GM06990 (cell line): ENCODE measurements around the gene SUMO3.

Source experiments
- DNase-seq: peaks from one replicate; pipeline ENCODE4 v3.0.0-alpha.2; 2011; ENCODE audit not compliant: insufficient read length; ENCODE audit errors: extremely low read depth
- H3K27me3 ChIP-seq: replicated peaks from 2 replicates; pipeline ENCODE4 v1.6.0; 2011; ENCODE audit warnings: low read length; ENCODE audit not compliant: control insufficient read depth, insufficient read depth
- H3K36me3 ChIP-seq: 2 replicates; pipeline ENCODE4 v1.5.1; 2011; ENCODE audit warnings: low read length; ENCODE audit not compliant: control insufficient read depth, insufficient read depth
- H3K4me3 ChIP-seq: replicated peaks from 2 replicates; pipeline ENCODE4 v1.5.1; 2011; ENCODE audit warnings: low read depth, mild to moderate bottlenecking, control low read depth, low read length
- CTCF ChIP-seq: IDR thresholded peaks from 2 replicates; pipeline ENCODE4 v1.5.1; 2011; ENCODE audit warnings: low read length, control low read depth, mild to moderate bottlenecking, inconsistent platforms; ENCODE audit not compliant: insufficient read depth, poor library complexity, severe bottlenecking

Gene SUMO3

GRCh38 chr21:44849616-44850130 lies 31.8 kb upstream of the SUMO3 start:
- no peak overlapping the region for H3K4me3 ChIP-seq
- TF ChIP-seq CTCF = no peak
- no peaks in the 10 kb centered on the region; the same call in 1 of the 2 replicates for H3K27me3 ChIP-seq
- no peak for DNase-seq
- H3K36me3 ChIP-seq = peaks cover 20% of the 10 kb centered on the region

GRCh38 chr21:44848821-44849521 lies 31.1 kb upstream of the SUMO3 start:
- TF ChIP-seq CTCF = no peak
- Histone ChIP-seq H3K27me3 (no peaks in the 10 kb centered on the region; the same call in 1 of the 2 replicates), H3K36me3 (peaks cover 15% of the 10 kb centered on the region), H3K4me3 (no peak overlapping the region)
- no peak for DNase-seq

GRCh38 chr21:44847261-44848056 lies 29.6 kb upstream of the SUMO3 start:
- H3K27me3 ChIP-seq = no peaks in the 10 kb centered on the region; the same call in none of the 2 replicates
- DNase-seq = no peak
- TF ChIP-seq CTCF = no peak
- peaks cover 10% of the 10 kb centered on the region for H3K36me3 ChIP-seq
- no peak overlapping the region for H3K4me3 ChIP-seq

- no peak for TF ChIP-seq CTCF
- Histone ChIP-seq H3K4me3 (no peak overlapping the region), H3K27me3 (no peaks in the 10 kb centered on the region; the same call in none of the 2 replicates), H3K36me3 (peaks cover 8% of the 10 kb centered on the region)
- DNase-seq = no peak
Observed at GRCh38 chr21:44846485-44847260, 28.8 kb upstream of the SUMO3 start.

GRCh38 chr21:44846224-44846484 lies 28.3 kb upstream of the SUMO3 start:
- no peak for TF ChIP-seq CTCF
- Histone ChIP-seq H3K27me3 (no peaks in the 10 kb centered on the region; the same call in none of the 2 replicates), H3K36me3 (peaks cover 8% of the 10 kb centered on the region), H3K4me3 (peak overlapping the region; percentile 40)
- DNase-seq = no peak
